SK-N-SH (cell line): ENCODE measurements around the gene ARHGAP5. TPM values are rescaled to one million over a fixed set of nuclear protein-coding genes. Genes with fewer than 3 reads are reported as not detected.

Experiments used
- CTCF ChIA-PET: fragments of 300-600, 350-600 bp; formaldehyde crosslinking; extraction: SDS; loops from one replicate; lab custom pipeline; 2021; lab: Yijun Ruan, JAX
- POLR2A ChIA-PET: fragments of 350-600 bp; sonication (Branson Sonifier 250); formaldehyde crosslinking; extraction: SDS; loops from one replicate; lab custom pipeline; 2020; ENCODE audit warnings: antibody characterized with exemption, inconsistent platforms; lab: Yijun Ruan, JAX
- DNase-seq: peaks from one replicate; pipeline ENCODE4 v3.0.0; 2012
- H2AFZ ChIP-seq: fragments of 200-600 bp; sonication (generic); 2 replicates; pipeline ENCODE4 v1.8.1; 2016; ENCODE audit warnings: antibody characterized with exemption, mild to moderate bottlenecking, low read depth
- H3F3A ChIP-seq: fragments of 200-600 bp; sonication (generic); replicated peaks from 2 replicates; pipeline ENCODE3; 2016; ENCODE audit warnings: antibody characterized with exemption, mild to moderate bottlenecking; ENCODE audit not compliant: insufficient read depth
- H3K27ac ChIP-seq, 2 experiments: fragments of 200-500 bp in 1 of 2; fragments of 200-600 bp in 1 of 2; sonication (Bioruptor generic) in 1 of 2; sonication (generic), shearing (Covaris generic) in 1 of 2; 2 replicates each; pipeline versions ENCODE4 v1.5.1 to v1.6.1; 2014 to 2016; ENCODE audit warnings: low read depth in 2 of 2, inconsistent platforms in 1 of 2, low read length in 1 of 2, mild to moderate bottlenecking in 1 of 2, mixed read lengths in 1 of 2
- H3K27me3 ChIP-seq: fragments of 200-600 bp; sonication (generic), shearing (Covaris generic); 2 replicates; pipeline ENCODE4 v1.6.1; 2016; ENCODE audit warnings: mixed run types; ENCODE audit not compliant: insufficient read depth
- H3K36me3 ChIP-seq, 2 experiments: fragments of 200-500 bp in 1 of 2; fragments of 200-600 bp in 1 of 2; sonication (Bioruptor generic) in 1 of 2; sonication (generic) in 1 of 2; replicated peaks in 1 of 2; 2 replicates each; pipeline versions ENCODE3 to v1.5.1; 2014 to 2016; ENCODE audit warnings: low read length in 1 of 2, mild to moderate bottlenecking in 1 of 2; ENCODE audit not compliant: insufficient read depth in 2 of 2, control insufficient read depth in 1 of 2
- H3K4me1 ChIP-seq, 2 experiments: fragments of 200-500 bp in 1 of 2; fragments of 200-600 bp in 1 of 2; sonication (Bioruptor generic) in 1 of 2; sonication (generic), shearing (Covaris generic) in 1 of 2; 2 replicates each; pipeline versions ENCODE4 v1.5.1 to v1.6.1; 2014 to 2016; ENCODE audit warnings: low read depth in 1 of 2, low read length in 1 of 2, mixed run types in 1 of 2; ENCODE audit not compliant: insufficient read depth in 2 of 2, control insufficient read depth in 1 of 2
- H3K4me2 ChIP-seq: fragments of 200-600 bp; sonication (generic), shearing (Covaris generic); 2 replicates; pipeline ENCODE4 v1.6.1; 2017; ENCODE audit warnings: mixed run types
- H3K4me3 ChIP-seq, 2 experiments: fragments of 200-500 bp in 1 of 2; fragments of 200-600 bp in 1 of 2; sonication (Bioruptor generic) in 1 of 2; sonication (generic), shearing (Covaris generic) in 1 of 2; 2 replicates each; pipeline versions ENCODE4 v1.5.1 to v1.8.1; 2014 to 2016; ENCODE audit warnings: low read depth in 2 of 2, inconsistent platforms in 1 of 2, low read length in 1 of 2, mild to moderate bottlenecking in 1 of 2, mixed read lengths in 1 of 2, moderate library complexity in 1 of 2
- H3K79me2 ChIP-seq: fragments of 200-600 bp; sonication (generic); 2 replicates; pipeline ENCODE4 v1.8.1; 2017; ENCODE audit warnings: mild to moderate bottlenecking; ENCODE audit not compliant: insufficient read depth
- H3K9ac ChIP-seq: fragments of 200-600 bp; sonication (generic); 2 replicates; pipeline ENCODE4 v1.6.1; 2017; ENCODE audit warnings: mixed run types
- H3K9me2 ChIP-seq: fragments of 200-600 bp; sonication (generic); 2 replicates; pipeline ENCODE4 v1.6.1; 2017; ENCODE audit warnings: mixed run types
- H3K9me3 ChIP-seq: fragments of 200-600 bp; sonication (generic); 2 replicates; pipeline ENCODE4 v1.6.1; 2017; ENCODE audit warnings: mixed run types, mild to moderate bottlenecking, moderate library complexity
- H4K20me1 ChIP-seq: fragments of 200-600 bp; sonication (generic); 2 replicates; pipeline ENCODE4 v1.6.1; 2017; ENCODE audit warnings: mild to moderate bottlenecking, mixed run types; ENCODE audit not compliant: insufficient read depth
- CHD2 ChIP-seq: fragments of 150-350 bp; IDR thresholded peaks from 2 replicates; pipeline ENCODE4 v1.6.1; 2018; ENCODE audit warnings: low read length; ENCODE audit not compliant: partially characterized antibody
- ELF1 ChIP-seq: IDR thresholded peaks from 2 replicates; pipeline ENCODE4 v1.4.0; 2012
- FOXM1 ChIP-seq: IDR thresholded peaks from 2 replicates; pipeline ENCODE4 v1.4.0; 2012; ENCODE audit warnings: low read depth, mild to moderate bottlenecking
- GABPA ChIP-seq: IDR thresholded peaks from 2 replicates; pipeline ENCODE4 v1.4.0; 2012; ENCODE audit warnings: low read depth, mild to moderate bottlenecking
- GATA2 ChIP-seq: sonication (generic); formaldehyde crosslinking; IDR thresholded peaks from 2 replicates; pipeline ENCODE4 v1.5.0; 2020; ENCODE audit warnings: mild to moderate bottlenecking, missing genetic modification reagents
- JUND ChIP-seq: IDR thresholded peaks from 2 replicates; pipeline ENCODE4 v1.4.0; 2012
- MEF2A ChIP-seq: IDR thresholded peaks from 2 replicates; pipeline ENCODE4 v1.4.0; 2012; ENCODE audit warnings: low read depth, borderline replicate concordance
- NFIC ChIP-seq: IDR thresholded peaks from 2 replicates; pipeline ENCODE4 v1.4.0; 2012; ENCODE audit warnings: borderline replicate concordance
- NRF1 ChIP-seq: IDR thresholded peaks from 2 replicates; pipeline ENCODE4 v1.6.1; 2012; ENCODE audit warnings: low read depth, mild to moderate bottlenecking, low read length
- POLR2AphosphoS5 ChIP-seq: IDR thresholded peaks from 2 replicates; pipeline ENCODE4 v1.6.1; 2012; ENCODE audit warnings: low read depth, low read length
- RAD21 ChIP-seq: IDR thresholded peaks from 2 replicates; pipeline ENCODE4 v1.6.1; 2012; ENCODE audit warnings: mild to moderate bottlenecking, low read length
- RCOR1 ChIP-seq: fragments of 150-350 bp; IDR thresholded peaks from 2 replicates; pipeline ENCODE4 v1.6.1; 2017; ENCODE audit warnings: antibody characterized with exemption, low read length
- RXRA ChIP-seq: IDR thresholded peaks from 2 replicates; pipeline ENCODE4 v1.4.0; 2012; ENCODE audit warnings: low read depth, mild to moderate bottlenecking, borderline replicate concordance
- SMC3 ChIP-seq: IDR thresholded peaks from 2 replicates; pipeline ENCODE4 v1.6.1; 2012; ENCODE audit warnings: low read depth, low read length, improper control_type of control experiment
- USF1 ChIP-seq: IDR thresholded peaks from 2 replicates; pipeline ENCODE4 v1.4.0; 2012; ENCODE audit warnings: low read depth, borderline replicate concordance
- USF2 ChIP-seq: fragments of 150-350 bp; IDR thresholded peaks from 2 replicates; pipeline ENCODE4 v1.6.1; 2017; ENCODE audit warnings: antibody characterized with exemption, low read length, low read depth, borderline replicate concordance
- YY1 ChIP-seq: IDR thresholded peaks from 2 replicates; pipeline ENCODE4 v1.4.0; 2012; ENCODE audit warnings: low read depth, mild to moderate bottlenecking
- WGBS: methylation state at CpG from one replicate; pipeline ENCODE4 v1.1.6; 2017; ENCODE audit warnings: low lambda C conversion rate; 5-methylcytosine and 5-hydroxymethylcytosine counted together
- polyA plus RNA-seq, 3 experiments: library from polyadenylated mRNA; depleted of rRNA; stranded (reverse); fragments of >200 nt; gene quantifications; 2 replicates each; pipeline ENCODE4 v1.2.3, GENCODE V29; 2012
- TF ChIP-seq, protein P1 (sequence below): fragments of 200-600 bp; sonication (generic); IDR thresholded peaks from 2 replicates; pipeline ENCODE4 v1.6.1; 2017; ENCODE audit warnings: antibody characterized with exemption, mild to moderate bottlenecking, moderate library complexity

The ARHGAP5 gene
- polyA plus RNA-seq, 1 of the 3 experiments (the other 2 are of a cell fraction): 7.2 TPM

DNA sequence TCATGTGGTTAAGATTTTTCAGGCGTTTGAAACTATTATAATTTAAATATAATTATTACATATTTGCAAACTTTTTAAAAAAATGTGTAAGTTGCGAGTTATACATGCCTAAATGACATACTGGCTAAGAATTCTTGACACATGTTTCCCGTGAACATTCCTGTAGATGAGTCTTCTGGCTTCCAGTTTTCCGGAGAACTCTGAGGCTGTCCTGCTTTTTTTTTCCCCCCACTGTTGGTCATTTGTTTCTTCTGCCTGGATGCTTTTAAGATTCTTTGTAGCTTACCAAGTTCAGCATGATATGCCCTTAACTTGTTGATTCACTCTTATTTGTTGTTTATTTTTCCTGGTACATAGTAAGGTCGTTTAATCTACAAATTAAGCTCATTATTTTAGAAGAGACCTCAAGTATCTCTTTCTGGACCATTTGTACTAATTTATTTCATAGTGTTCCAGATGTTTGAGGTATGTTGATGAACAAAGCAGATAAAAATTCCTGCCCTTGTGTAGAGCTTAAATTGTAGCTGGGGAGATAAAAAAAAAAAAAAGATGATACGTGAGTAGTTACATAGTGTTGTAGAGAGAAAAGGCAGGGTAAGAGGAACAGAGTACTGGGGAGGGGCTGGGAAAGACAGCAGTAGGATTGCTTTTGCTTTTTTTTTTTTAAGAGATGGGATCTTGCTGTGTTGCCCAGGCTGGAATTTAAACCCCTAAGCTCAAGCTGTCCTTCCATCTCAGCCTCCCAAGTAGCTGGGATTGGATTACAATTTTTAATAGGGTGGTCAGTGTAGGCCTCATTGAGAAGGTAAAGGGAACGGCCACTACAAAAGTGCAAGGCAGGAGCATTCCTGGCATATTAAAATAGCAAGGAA, 32.8 kb downstream of the ARHGAP5 start (continued):
- no peak for TF ChIP-seq MEF2A
- TF ChIP-seq USF1: no peak
- TF ChIP-seq GABPA: no peak
- peak; percentile 19; the same call in 1 of the 2 replicates for TF ChIP-seq RXRA
- no peak for TF ChIP-seq YY1
- no peak for TF ChIP-seq GATA2 (CRISPR knock-in tag)
- no peak for TF ChIP-seq POLR2AphosphoS5
- no peak for TF ChIP-seq NRF1
- TF ChIP-seq NFIC: peak; percentile 45; the same call in 1 of the 2 replicates
- TF ChIP-seq ELF1: no peak
- TF ChIP-seq SMC3: no peak
- TF ChIP-seq RAD21: no peak
- TF ChIP-seq CHD2: no peak
- TF ChIP-seq JUND: peak; percentile 55; the same call in 1 of the 2 replicates
- TF ChIP-seq, all 33 proteins: peak for 7

DNA sequence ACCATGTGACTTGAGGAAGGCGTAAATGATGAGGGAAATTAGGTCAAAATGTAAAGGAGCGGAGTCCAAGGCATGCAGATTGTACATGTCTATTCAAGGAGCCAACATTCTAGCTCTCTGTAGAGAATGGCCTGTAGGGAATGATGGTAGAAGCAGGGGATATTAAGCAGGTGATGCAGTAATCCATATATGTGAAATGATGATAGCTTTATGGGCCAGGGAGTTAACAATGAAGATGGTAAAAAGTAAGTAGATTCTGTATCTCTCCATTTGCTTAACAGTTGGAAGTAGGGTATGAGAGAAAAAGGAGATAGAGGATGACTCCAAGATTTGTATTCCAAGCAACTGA, 33.4 kb downstream of the ARHGAP5 start:
- no peaks in the 10 kb centered on the region for H3K9me3 ChIP-seq
- TF ChIP-seq FOXM1: no peak
- TF ChIP-seq, protein P1, sequence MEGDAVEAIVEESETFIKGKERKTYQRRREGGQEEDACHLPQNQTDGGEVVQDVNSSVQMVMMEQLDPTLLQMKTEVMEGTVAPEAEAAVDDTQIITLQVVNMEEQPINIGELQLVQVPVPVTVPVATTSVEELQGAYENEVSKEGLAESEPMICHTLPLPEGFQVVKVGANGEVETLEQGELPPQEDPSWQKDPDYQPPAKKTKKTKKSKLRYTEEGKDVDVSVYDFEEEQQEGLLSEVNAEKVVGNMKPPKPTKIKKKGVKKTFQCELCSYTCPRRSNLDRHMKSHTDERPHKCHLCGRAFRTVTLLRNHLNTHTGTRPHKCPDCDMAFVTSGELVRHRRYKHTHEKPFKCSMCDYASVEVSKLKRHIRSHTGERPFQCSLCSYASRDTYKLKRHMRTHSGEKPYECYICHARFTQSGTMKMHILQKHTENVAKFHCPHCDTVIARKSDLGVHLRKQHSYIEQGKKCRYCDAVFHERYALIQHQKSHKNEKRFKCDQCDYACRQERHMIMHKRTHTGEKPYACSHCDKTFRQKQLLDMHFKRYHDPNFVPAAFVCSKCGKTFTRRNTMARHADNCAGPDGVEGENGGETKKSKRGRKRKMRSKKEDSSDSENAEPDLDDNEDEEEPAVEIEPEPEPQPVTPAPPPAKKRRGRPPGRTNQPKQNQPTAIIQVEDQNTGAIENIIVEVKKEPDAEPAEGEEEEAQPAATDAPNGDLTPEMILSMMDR: no peak
- TF ChIP-seq RCOR1: no peak
- no peak for TF ChIP-seq USF2
- WGBS: 97% methylated on average over 2 of the region's 2 CpGs
- peaks cover 96% of the 10 kb centered on the region for H3K79me2 ChIP-seq
- peak overlapping the region; percentile 22; the same call in 1 of the 2 replicates for H3K9ac ChIP-seq
- ChIA-PET CTCF (interaction anchor here (1.2 to 1.3 kb wide), 2 partner anchors 131 to 450 kb away, joined by 3 read pairs; no protein-coding TSS in a partner anchor), POLR2A (no interaction called here)
- H2AFZ ChIP-seq: no peak overlapping the region
- H3K27me3 ChIP-seq: no peaks in the 10 kb centered on the region
- no peak for DNase-seq
- no peaks in the 10 kb centered on the region for H3K9me2 ChIP-seq
- peaks cover 0 to 9% of the 10 kb centered on the region in 2 experiments; a peak in 2 of 4 replicates for H3K4me1 ChIP-seq
- peak overlapping the region; percentile 61; the same call in 1 of the 2 replicates for H3K4me2 ChIP-seq
- H3F3A ChIP-seq: peaks cover 35% of the 10 kb centered on the region
- H3K36me3 ChIP-seq: peaks cover 3 to 34% of the 10 kb centered on the region in 2 experiments
- no peak overlapping the region for H3K4me3 ChIP-seq
- H3K27ac ChIP-seq: peak overlapping the region; percentile 19 to 83; a peak in 3 of 4 replicates
- peaks cover 76% of the 10 kb centered on the region for H4K20me1 ChIP-seq
